ENCODE results near the gene CLEC4M. TPM values are rescaled to one million over a fixed set of nuclear protein-coding genes. Genes with fewer than 3 reads are reported as not detected.
"Not testable (repeated sequence)": the region's sequence is repeated elsewhere in the genome, so short reads cannot be mapped to it uniquely, and the experiment has no call there.

The CLEC4M gene
- total RNA-seq, 1 donor from 2014 or later, result 4.8 TPM

DNA sequence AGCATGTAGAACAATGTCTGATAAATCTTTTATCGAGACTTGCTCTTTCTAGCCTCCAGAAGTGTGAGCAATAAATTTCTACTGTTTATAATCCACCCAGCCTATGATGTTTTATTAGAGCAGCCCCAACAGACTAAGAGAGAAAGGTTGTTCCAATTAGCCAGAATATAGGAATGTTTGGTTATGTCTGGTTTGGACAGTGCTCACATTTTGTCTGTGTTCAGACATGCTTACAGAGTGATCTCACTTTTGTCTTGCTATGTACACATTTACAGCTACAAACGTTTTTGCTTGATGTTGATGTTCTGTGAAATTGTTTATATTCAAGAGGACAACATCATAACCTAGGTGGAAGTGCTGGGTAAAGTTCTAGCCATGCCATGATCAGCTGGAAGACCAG, 48.9 kb downstream of the CLEC4M start:
- intact Hi-C loops (cut with DNase I), result no loop called here
- no peaks in the 10 kb centered on the region for H3K27me3 ChIP-seq
- no peak for DNase-seq
- ATAC-seq, result no peak
- TF ChIP-seq, protein P1, sequence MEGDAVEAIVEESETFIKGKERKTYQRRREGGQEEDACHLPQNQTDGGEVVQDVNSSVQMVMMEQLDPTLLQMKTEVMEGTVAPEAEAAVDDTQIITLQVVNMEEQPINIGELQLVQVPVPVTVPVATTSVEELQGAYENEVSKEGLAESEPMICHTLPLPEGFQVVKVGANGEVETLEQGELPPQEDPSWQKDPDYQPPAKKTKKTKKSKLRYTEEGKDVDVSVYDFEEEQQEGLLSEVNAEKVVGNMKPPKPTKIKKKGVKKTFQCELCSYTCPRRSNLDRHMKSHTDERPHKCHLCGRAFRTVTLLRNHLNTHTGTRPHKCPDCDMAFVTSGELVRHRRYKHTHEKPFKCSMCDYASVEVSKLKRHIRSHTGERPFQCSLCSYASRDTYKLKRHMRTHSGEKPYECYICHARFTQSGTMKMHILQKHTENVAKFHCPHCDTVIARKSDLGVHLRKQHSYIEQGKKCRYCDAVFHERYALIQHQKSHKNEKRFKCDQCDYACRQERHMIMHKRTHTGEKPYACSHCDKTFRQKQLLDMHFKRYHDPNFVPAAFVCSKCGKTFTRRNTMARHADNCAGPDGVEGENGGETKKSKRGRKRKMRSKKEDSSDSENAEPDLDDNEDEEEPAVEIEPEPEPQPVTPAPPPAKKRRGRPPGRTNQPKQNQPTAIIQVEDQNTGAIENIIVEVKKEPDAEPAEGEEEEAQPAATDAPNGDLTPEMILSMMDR (IDR thresholded peaks at IDR 0.05), result no peak
- no peak overlapping the region for H3K4me3 ChIP-seq
- H3K9me3 ChIP-seq, result peaks cover 3% of the 10 kb centered on the region
- no peaks in the 10 kb centered on the region for H3K4me1 ChIP-seq
- no peak overlapping the region for H3K27ac ChIP-seq
- no peaks in the 10 kb centered on the region for H3K36me3 ChIP-seq

DNA sequence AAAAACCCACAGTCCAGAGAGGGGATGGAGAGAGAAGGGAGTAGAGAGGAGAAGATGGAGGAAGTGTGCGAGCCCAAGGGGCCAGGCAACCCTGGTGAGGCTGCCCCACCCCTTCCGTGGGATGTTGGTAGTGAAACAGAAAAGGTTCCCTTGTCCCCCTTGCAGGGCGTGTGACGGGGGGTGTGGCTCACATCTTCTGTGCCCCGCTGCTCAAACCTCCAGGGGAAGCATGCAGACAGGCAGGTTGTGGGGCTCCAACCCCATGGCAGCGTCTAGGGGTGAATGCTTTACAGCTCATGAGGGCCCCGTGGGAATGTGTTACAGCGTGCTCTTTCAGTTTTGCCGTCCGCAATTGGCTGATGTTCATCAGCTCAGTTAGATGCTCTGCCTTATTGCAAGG, 52.3 kb downstream of the CLEC4M start:
- intact Hi-C loops (cut with DNase I), result no loop called here
- no peak overlapping the region for H3K27ac ChIP-seq
- H3K4me1 ChIP-seq, result no peaks in the 10 kb centered on the region
- ATAC-seq (no peak), DNase-seq (no peak)
- H3K4me3 ChIP-seq, result no peak overlapping the region
- H3K27me3 ChIP-seq, result no peaks in the 10 kb centered on the region
- no peaks in the 10 kb centered on the region for H3K36me3 ChIP-seq
- TF ChIP-seq, protein P1 (IDR thresholded peaks at IDR 0.05), result no peak
- H3K9me3 ChIP-seq, result peaks cover 3% of the 10 kb centered on the region

DNA sequence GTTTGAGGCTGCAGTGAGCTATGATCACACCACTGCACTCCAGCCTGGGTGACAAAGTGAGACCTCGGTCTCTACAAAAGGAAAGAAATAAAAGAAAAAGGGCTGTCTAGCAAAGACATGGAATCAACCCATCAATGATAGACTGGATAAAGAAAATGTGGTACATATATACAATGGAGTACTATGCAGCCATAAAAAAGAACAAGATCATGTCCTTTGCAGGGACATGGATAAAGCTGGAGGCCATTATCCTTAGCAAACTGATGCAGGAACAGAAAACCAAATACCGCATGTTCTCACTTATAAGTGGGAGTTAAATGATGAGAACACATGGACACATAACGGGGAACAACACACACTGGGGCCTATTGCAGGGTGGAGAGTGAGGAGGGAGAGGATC, 53.0 kb downstream of the CLEC4M start:
- ATAC-seq, result not testable (repeated sequence)

DNA sequence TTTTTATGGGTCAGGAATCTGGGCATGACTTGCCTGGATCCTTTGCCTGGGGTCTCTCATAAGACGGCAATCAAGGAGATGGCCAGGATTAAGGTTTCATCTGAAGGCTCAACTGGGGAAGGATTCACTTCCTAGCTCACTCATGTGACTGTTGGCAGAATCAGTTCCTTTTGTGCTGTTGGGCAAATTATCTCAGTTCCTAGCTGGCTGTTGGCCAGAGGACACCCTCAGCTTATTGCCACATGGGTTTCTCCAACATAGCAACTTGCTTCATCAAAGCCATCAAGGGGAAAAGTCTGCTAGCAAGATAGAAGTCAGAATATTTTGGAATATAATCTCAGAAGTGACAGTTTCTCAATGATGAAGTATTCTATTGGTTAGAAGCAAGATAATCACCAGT, 54.8 kb downstream of the CLEC4M start:
- no peak overlapping the region for H3K27ac ChIP-seq
- ATAC-seq, result no peak
- intact Hi-C loops (cut with DNase I), result no loop called here

More for the DNA sequence above, 53.0 kb downstream of the CLEC4M start:
- intact Hi-C loops (cut with DNase I); H3K36me3 ChIP-seq; H3K4me3 ChIP-seq; DNase-seq; H3K27ac ChIP-seq; H3K9me3 ChIP-seq; H3K4me1 ChIP-seq; H3K27me3 ChIP-seq: not testable (repeated sequence)

DNA sequence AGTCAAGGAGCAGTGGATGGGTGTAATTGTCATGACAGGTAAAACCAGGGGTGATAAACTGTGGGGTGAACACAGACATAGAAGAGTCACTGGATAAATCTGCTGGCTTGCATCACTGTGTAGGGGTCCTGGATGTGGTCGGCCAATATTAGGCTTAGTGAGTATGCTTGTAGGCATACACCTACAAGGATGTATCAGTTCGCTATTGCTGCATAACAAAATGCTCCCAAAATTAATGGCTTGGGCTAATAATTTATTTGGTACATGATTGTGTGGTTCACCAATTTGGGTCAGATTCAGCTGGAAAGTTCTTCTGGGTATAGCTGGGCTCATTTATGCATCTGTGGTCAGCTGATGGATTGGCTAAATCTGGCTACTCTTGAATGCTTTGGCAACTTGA, 55.8 kb downstream of the CLEC4M start:
- TF ChIP-seq, protein P1 (IDR thresholded peaks at IDR 0.05), result no peak
- ATAC-seq, result no peak
- DNase-seq, result no peak
- H3K27ac ChIP-seq, result no peak overlapping the region
- no peaks in the 10 kb centered on the region for H3K9me3 ChIP-seq
- no peaks in the 10 kb centered on the region for H3K4me1 ChIP-seq
- H3K36me3 ChIP-seq, result no peaks in the 10 kb centered on the region
- H3K27me3 ChIP-seq, result no peaks in the 10 kb centered on the region
- no peak overlapping the region for H3K4me3 ChIP-seq
- intact Hi-C loops (cut with DNase I), result no loop called here

More for the DNA sequence above, 54.8 kb downstream of the CLEC4M start:
- TF ChIP-seq, protein P1 (IDR thresholded peaks at IDR 0.05), result no peak
- H3K36me3 ChIP-seq, result no peaks in the 10 kb centered on the region
- H3K4me1 ChIP-seq, result no peaks in the 10 kb centered on the region
- no peak overlapping the region for H3K4me3 ChIP-seq
- H3K9me3 ChIP-seq, result no peaks in the 10 kb centered on the region
- no peaks in the 10 kb centered on the region for H3K27me3 ChIP-seq
- DNase-seq, result no peak

Other genes with a start within 250 kb of the CLEC4M start
- gene ZNF358, start 247.1 kb upstream of the CLEC4M start, total RNA-seq, result 56.9 TPM
- gene MCOLN1, start 240.6 kb upstream of the CLEC4M start, total RNA-seq, result 55.0 TPM
- gene PNPLA6, start 227.5 kb upstream of the CLEC4M start, total RNA-seq, result 190 TPM
- 29.1 TPM for gene CAMSAP3, start 167.4 kb upstream of the CLEC4M start, total RNA-seq
- 42.3 TPM for gene XAB2, start 133.7 kb upstream of the CLEC4M start, total RNA-seq
- gene PET100, start 133.4 kb upstream of the CLEC4M start, total RNA-seq, result 93.2 TPM
- 3.5 TPM for gene PCP2, start 129.5 kb upstream of the CLEC4M start, total RNA-seq
- gene STXBP2, start 126.1 kb upstream of the CLEC4M start, total RNA-seq, result 162 TPM
- 12.5 TPM for gene RETN, start 94.2 kb upstream of the CLEC4M start, total RNA-seq
- 97.9 TPM for gene MCEMP1, start 86.2 kb upstream of the CLEC4M start, total RNA-seq
- gene TRAPPC5, start 82.4 kb upstream of the CLEC4M start, total RNA-seq, result 83.9 TPM
- 0.58 TPM for gene FCER2, start 61.1 kb upstream of the CLEC4M start, total RNA-seq
- 1.4 TPM for gene CLEC4G, start 31.1 kb upstream of the CLEC4M start, total RNA-seq
- 10.6 TPM for gene CD209, start 15.7 kb upstream of the CLEC4M start, total RNA-seq
- 15.5 TPM for gene EVI5L, start 67.0 kb downstream of the CLEC4M start, total RNA-seq
- 2.6 TPM for gene PRR36, start 111.1 kb downstream of the CLEC4M start, total RNA-seq
- gene LRRC8E, start 125.3 kb downstream of the CLEC4M start, total RNA-seq, result 11.0 TPM
- gene MAP2K7, start 140.6 kb downstream of the CLEC4M start, total RNA-seq, result 36.4 TPM
- 1.2 TPM for gene TGFBR3L, start 151.6 kb downstream of the CLEC4M start, total RNA-seq
- gene SNAPC2, start 157.1 kb downstream of the CLEC4M start, total RNA-seq, result 28.9 TPM
- gene CTXN1, start 162.9 kb downstream of the CLEC4M start, total RNA-seq, result 1.2 TPM
- 49.8 TPM for gene TIMM44, start 180.4 kb downstream of the CLEC4M start, total RNA-seq
- gene ELAVL1, start 242.4 kb downstream of the CLEC4M start, total RNA-seq, result 65.9 TPM